ENCODE results near the gene TRAK2. TPM values are rescaled to one million over a fixed set of nuclear protein-coding genes. Genes with fewer than 3 reads are reported as not detected.

The TRAK2 gene
- polyA plus RNA-seq, 1 donor from 2014 or later: 19.6 TPM

DNA sequence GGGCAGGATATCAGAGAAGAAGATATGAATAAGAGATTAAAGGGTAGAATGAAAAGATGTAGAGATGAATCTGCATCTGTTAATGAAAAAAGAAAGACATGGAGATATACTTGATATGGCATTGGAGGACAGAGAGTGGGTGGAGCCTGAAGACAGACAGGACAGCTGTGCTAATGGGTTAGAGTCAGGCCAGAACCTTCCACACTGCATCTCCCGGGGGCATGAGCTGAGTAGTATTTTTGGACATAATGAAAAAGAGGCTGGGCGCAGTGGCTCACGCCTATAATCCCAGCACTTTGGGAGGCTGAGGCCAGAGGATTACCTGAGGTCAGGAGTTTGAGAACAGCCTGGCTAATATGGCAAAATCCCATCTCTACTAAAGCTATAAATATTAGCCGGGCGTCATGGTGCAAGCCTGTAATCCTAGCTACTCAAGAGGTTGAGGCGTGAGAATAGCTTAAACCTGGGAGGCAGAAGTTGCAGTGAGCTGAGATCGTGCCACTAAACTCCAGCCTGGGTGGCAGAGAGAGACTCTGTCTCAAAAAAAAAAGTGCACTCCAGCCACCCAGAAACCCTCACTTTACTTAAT lies 105.5 kb downstream of the TRAK2 start:
- H3K9me2 ChIP-seq (ENCODE audit: insufficient read depth, low read length): no peaks in the 10 kb centered on the region
- H3K9me3 ChIP-seq (ENCODE audit: low read length): no peaks in the 10 kb centered on the region
- H3K9ac ChIP-seq (ENCODE audit: low read length): no peak overlapping the region
- TF ChIP-seq MXI1 (conservative IDR thresholded peaks at IDR 0.05; ENCODE audit: poor library complexity, severe bottlenecking) (no peak), EP300 (conservative IDR thresholded peaks at IDR 0.05; ENCODE audit: poor library complexity, severe bottlenecking) (no peak), REST (IDR thresholded peaks at IDR 0.05; ENCODE audit: borderline replicate concordance) (no peak), EZH2 (IDR thresholded peaks at IDR 0.05; ENCODE audit: borderline replicate concordance, insufficient read depth, low read length, poor library complexity, severe bottlenecking) (no peak), CTCF (IDR thresholded peaks at IDR 0.05; ENCODE audit: poor library complexity, severe bottlenecking) (no peak), TAF1 (IDR thresholded peaks at IDR 0.05; ENCODE audit: low read depth) (no peak), SMC3 (conservative IDR thresholded peaks at IDR 0.05; ENCODE audit: poor library complexity) (no peak), POLR2AphosphoS5 (IDR thresholded peaks at IDR 0.05) (no peak), RAD21 (conservative IDR thresholded peaks at IDR 0.05) (no peak)
- H3K4me3 ChIP-seq (ENCODE audit: low read length): no peak overlapping the region
- no peak overlapping the region for H3K27ac ChIP-seq (ENCODE audit: low read length)
- H3K27me3 ChIP-seq (ENCODE audit: insufficient read depth, low read depth, low read length): no peaks in the 10 kb centered on the region
- no peaks in the 10 kb centered on the region for H3F3A ChIP-seq (ENCODE audit: insufficient read depth, low read length, poor library complexity, severe bottlenecking)
- no peak overlapping the region for H2AFZ ChIP-seq (ENCODE audit: low read depth, low read length)
- H3K4me2 ChIP-seq (ENCODE audit: low read length): no peak overlapping the region
- H4K20me1 ChIP-seq (ENCODE audit: insufficient read depth): no peaks in the 10 kb centered on the region
- peaks cover 3% of the 10 kb centered on the region for H3K36me3 ChIP-seq (ENCODE audit: insufficient read depth, low read length)
- no peaks in the 10 kb centered on the region for H3K79me2 ChIP-seq (replicated peaks; ENCODE audit: insufficient read depth, low read length)

DNA sequence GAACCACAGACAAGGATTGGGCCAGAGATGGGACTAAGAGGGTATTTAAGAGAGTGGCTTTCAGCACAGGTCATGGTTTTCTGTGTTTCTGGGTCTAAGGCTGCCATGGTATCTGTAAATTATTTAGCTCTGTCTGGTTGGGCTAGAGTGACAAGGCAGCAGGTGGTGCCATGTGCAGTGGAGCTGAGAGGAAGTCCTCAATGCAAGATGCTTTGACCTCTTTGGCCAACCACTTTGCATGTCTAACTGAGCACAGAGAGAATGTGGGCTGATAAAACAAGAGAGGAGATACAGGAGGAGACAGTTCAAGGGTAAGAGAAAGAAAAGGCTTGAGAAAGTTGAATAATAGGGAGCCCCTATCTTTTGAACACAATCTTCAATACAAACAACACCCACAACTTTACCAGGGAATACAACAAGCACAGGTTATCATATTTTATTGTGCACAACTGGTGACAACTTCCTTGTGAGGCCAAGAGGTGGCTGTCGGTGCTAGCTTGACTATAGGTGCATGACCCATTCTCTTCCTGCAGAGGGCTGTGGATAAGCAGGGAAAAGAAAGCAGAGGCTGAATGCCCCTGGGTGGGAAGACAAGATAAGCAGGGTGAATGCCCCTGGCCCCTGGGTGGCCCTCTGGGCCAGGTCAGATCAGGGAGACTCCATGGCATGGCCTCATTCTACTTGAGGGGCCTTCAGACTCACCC lies 106.4 kb downstream of the TRAK2 start:
- H3K4me3 ChIP-seq (ENCODE audit: low read length): no peak overlapping the region
- H3K27me3 ChIP-seq (ENCODE audit: insufficient read depth, low read depth, low read length): no peaks in the 10 kb centered on the region
- no peak overlapping the region for H3K9ac ChIP-seq (ENCODE audit: low read length)
- no peak overlapping the region for H3K27ac ChIP-seq (ENCODE audit: low read length)
- H3K9me2 ChIP-seq (ENCODE audit: insufficient read depth, low read length): no peaks in the 10 kb centered on the region
- H4K20me1 ChIP-seq (ENCODE audit: insufficient read depth): no peaks in the 10 kb centered on the region
- TF ChIP-seq CTCF (IDR thresholded peaks at IDR 0.05; ENCODE audit: poor library complexity, severe bottlenecking) (no peak), MXI1 (conservative IDR thresholded peaks at IDR 0.05; ENCODE audit: poor library complexity, severe bottlenecking) (no peak), SMC3 (conservative IDR thresholded peaks at IDR 0.05; ENCODE audit: poor library complexity) (no peak), RAD21 (conservative IDR thresholded peaks at IDR 0.05) (no peak), EZH2 (IDR thresholded peaks at IDR 0.05; ENCODE audit: borderline replicate concordance, insufficient read depth, low read length, poor library complexity, severe bottlenecking) (no peak), POLR2AphosphoS5 (IDR thresholded peaks at IDR 0.05) (no peak), EP300 (conservative IDR thresholded peaks at IDR 0.05; ENCODE audit: poor library complexity, severe bottlenecking) (no peak), TAF1 (IDR thresholded peaks at IDR 0.05; ENCODE audit: low read depth) (no peak), REST (IDR thresholded peaks at IDR 0.05; ENCODE audit: borderline replicate concordance) (no peak)
- H3F3A ChIP-seq (ENCODE audit: insufficient read depth, low read length, poor library complexity, severe bottlenecking): no peaks in the 10 kb centered on the region
- peaks cover 3% of the 10 kb centered on the region for H3K36me3 ChIP-seq (ENCODE audit: insufficient read depth, low read length)
- no peak overlapping the region for H2AFZ ChIP-seq (ENCODE audit: low read depth, low read length)
- no peaks in the 10 kb centered on the region for H3K79me2 ChIP-seq (replicated peaks; ENCODE audit: insufficient read depth, low read length)
- no peaks in the 10 kb centered on the region for H3K9me3 ChIP-seq (ENCODE audit: low read length)
- no peak overlapping the region for H3K4me2 ChIP-seq (ENCODE audit: low read length)
